GM21390 (cell line): ENCODE data around the gene FOXN3.

ENCODE experiments used
- ATAC-seq: cut with Tn5 transposase; IDR thresholded peaks from one replicate; pipeline ENCODE4 v1.9.1; 2021; ENCODE audit not compliant: unreplicated experiment

The FOXN3 gene

GRCh38 chr14:89365061-89365801 is 51.8 kb downstream of the FOXN3 start:
- peak; percentile 92 for ATAC-seq

- ATAC-seq, result no peak
Measured at GRCh38 chr14:89364316-89364715, 52.7 kb downstream of the FOXN3 start.

- ATAC-seq, result no peak
Measured at GRCh38 chr14:89360277-89360676, 56.8 kb downstream of the FOXN3 start.

- no peak for ATAC-seq
Measured at GRCh38 chr14:89359477-89360222, 57.4 kb downstream of the FOXN3 start.

GRCh38 chr14:89357655-89358297 is 59.3 kb downstream of the FOXN3 start:
- ATAC-seq, result no peak

GRCh38 chr14:89356927-89357326 is 60.1 kb downstream of the FOXN3 start:
- no peak for ATAC-seq

- no peak for ATAC-seq
Measured at GRCh38 chr14:89356496-89356895, 60.5 kb downstream of the FOXN3 start.

- no peak for ATAC-seq
Measured at GRCh38 chr14:89353766-89354113, 63.3 kb downstream of the FOXN3 start.

- ATAC-seq, result no peak
Measured at GRCh38 chr14:89352976-89353765, 63.9 kb downstream of the FOXN3 start.

GRCh38 chr14:89351516-89352404 is 65.3 kb downstream of the FOXN3 start:
- ATAC-seq, result peak; percentile 81

- no peak for ATAC-seq
Measured at GRCh38 chr14:89351221-89351515, 65.9 kb downstream of the FOXN3 start.

GRCh38 chr14:89350152-89350551 is 66.9 kb downstream of the FOXN3 start:
- no peak for ATAC-seq

- no peak for ATAC-seq
Measured at GRCh38 chr14:89349171-89350008, 67.6 kb downstream of the FOXN3 start.

- ATAC-seq, result no peak
Measured at GRCh38 chr14:89348722-89349121, 68.3 kb downstream of the FOXN3 start.

GRCh38 chr14:89347885-89348284 is 69.1 kb downstream of the FOXN3 start:
- ATAC-seq, result no peak

- ATAC-seq, result no peak
Measured at GRCh38 chr14:89344920-89345254, 72.1 kb downstream of the FOXN3 start.

- no peak for ATAC-seq
Measured at GRCh38 chr14:89343356-89343755, 73.7 kb downstream of the FOXN3 start.

- no peak for ATAC-seq
Measured at GRCh38 chr14:89342049-89342448, 75.0 kb downstream of the FOXN3 start.
